Omental fat pad (tissue), 4 donors: ENCODE data around the gene PNLIPRP3. TPM values are rescaled to one million over a fixed set of nuclear protein-coding genes. Genes with fewer than 3 reads are reported as not detected.

Source experiments
- ATAC-seq: fragments of 150-250 bp; one replicate; pipeline ENCODE4 v1.9.1; 2016; ENCODE audit warnings: mild to moderate bottlenecking, moderate library complexity; ENCODE audit not compliant: low FRiP score
- DNase-seq: peaks from one replicate; pipeline ENCODE4 v3.0.0-alpha.2; 2019; ENCODE audit warnings: low spot score
- total RNA-seq, 4 donors: library from RNA; depleted of rRNA; stranded (reverse); fragments of >200 nt; gene quantifications; one replicate each; pipeline ENCODE4 v1.1.0, GENCODE V29; 2016
- TF ChIP-seq, protein P1 (sequence below), 3 donors: fragments of 450-650 bp; IDR thresholded peaks; one replicate each; pipeline ENCODE4 v1.5.1; 2016 to 2017; ENCODE audit warnings: antibody characterized with exemption in 3 of 3, mild to moderate bottlenecking in 3 of 3, moderate library complexity in 2 of 3

Gene PNLIPRP3
- total RNA-seq, 4 donors from 2014 or later: 0.31 to 0.63 TPM; not detected in 2

GRCh38 chr10:116450861-116451260, 23.2 kb downstream of the PNLIPRP3 start:
- TF ChIP-seq, protein P1, sequence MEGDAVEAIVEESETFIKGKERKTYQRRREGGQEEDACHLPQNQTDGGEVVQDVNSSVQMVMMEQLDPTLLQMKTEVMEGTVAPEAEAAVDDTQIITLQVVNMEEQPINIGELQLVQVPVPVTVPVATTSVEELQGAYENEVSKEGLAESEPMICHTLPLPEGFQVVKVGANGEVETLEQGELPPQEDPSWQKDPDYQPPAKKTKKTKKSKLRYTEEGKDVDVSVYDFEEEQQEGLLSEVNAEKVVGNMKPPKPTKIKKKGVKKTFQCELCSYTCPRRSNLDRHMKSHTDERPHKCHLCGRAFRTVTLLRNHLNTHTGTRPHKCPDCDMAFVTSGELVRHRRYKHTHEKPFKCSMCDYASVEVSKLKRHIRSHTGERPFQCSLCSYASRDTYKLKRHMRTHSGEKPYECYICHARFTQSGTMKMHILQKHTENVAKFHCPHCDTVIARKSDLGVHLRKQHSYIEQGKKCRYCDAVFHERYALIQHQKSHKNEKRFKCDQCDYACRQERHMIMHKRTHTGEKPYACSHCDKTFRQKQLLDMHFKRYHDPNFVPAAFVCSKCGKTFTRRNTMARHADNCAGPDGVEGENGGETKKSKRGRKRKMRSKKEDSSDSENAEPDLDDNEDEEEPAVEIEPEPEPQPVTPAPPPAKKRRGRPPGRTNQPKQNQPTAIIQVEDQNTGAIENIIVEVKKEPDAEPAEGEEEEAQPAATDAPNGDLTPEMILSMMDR (IDR thresholded peaks at IDR 0.05): no peak
- ATAC-seq (no peak), DNase-seq (no peak)

- TF ChIP-seq, protein P1 (IDR thresholded peaks at IDR 0.05): no peak
- ATAC-seq: no peak
- no peak for DNase-seq
These were observed 24.2 kb downstream of the PNLIPRP3 start for GRCh38 chr10:116451711-116452337.

GRCh38 chr10:116452338-116452720, 24.7 kb downstream of the PNLIPRP3 start:
- TF ChIP-seq, protein P1 (IDR thresholded peaks at IDR 0.05): no peak
- DNase-seq (no peak), ATAC-seq (no peak)

DNA sequence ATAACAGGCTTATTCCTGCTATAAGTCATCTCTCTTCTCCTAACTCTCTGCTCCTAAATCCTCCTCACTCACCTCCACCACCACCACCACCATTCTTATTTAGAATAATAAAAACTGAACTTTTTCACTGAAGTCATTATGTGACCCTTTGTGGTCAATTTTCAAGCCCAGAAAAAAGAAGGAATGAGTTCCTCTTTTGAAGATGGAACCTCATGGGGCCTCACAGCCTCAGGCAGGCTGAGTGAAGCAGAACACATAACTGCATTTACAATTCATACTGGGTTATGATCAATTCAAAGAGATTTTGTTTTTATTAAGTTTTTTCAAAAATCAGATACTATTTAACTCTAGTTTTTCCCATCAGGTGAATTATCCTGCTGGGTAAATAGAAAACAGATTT, 29.8 kb downstream of the PNLIPRP3 start:
- no peak for DNase-seq
- TF ChIP-seq, protein P1 (IDR thresholded peaks at IDR 0.05): no peak
- ATAC-seq: no peak

GRCh38 chr10:116460219-116460618, 32.6 kb downstream of the PNLIPRP3 start:
- TF ChIP-seq, protein P1 (IDR thresholded peaks at IDR 0.05): no peak
- DNase-seq (no peak), ATAC-seq (no peak)

DNA sequence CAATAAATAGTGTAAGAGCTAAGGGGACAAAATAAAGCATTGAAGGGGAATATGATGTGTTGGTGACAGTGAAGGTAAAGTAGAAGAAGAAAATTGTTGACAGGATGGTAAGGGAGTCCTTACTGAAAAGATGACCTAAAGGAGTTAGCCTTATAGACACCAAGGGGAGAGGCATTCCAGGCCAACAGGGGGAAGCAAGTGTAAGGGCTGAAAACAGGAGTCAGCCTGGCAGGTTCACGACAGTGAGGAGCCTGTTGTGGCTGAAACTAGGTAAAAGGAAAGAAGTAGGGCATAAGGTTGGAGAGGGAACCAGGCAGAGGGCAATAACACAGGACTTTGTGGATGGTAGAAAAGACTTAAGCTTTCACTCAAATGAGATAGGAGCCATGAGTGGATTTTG, 34.0 kb downstream of the PNLIPRP3 start:
- TF ChIP-seq, protein P1 (IDR thresholded peaks at IDR 0.05): no peak
- ATAC-seq (no peak), DNase-seq (no peak)

GRCh38 chr10:116464257-116464656, 36.6 kb downstream of the PNLIPRP3 start:
- no peak for DNase-seq
- ATAC-seq: no peak
- TF ChIP-seq, protein P1 (IDR thresholded peaks at IDR 0.05): no peak
